GM18511 (cell line): ENCODE data around the gene PXYLP1.

Experiments
- ATAC-seq: cut with Tn5 transposase; IDR thresholded peaks from one replicate; pipeline ENCODE4 v1.9.1; 2021; ENCODE audit warnings: mild to moderate bottlenecking, moderate library complexity; ENCODE audit not compliant: unreplicated experiment

Gene PXYLP1

DNA sequence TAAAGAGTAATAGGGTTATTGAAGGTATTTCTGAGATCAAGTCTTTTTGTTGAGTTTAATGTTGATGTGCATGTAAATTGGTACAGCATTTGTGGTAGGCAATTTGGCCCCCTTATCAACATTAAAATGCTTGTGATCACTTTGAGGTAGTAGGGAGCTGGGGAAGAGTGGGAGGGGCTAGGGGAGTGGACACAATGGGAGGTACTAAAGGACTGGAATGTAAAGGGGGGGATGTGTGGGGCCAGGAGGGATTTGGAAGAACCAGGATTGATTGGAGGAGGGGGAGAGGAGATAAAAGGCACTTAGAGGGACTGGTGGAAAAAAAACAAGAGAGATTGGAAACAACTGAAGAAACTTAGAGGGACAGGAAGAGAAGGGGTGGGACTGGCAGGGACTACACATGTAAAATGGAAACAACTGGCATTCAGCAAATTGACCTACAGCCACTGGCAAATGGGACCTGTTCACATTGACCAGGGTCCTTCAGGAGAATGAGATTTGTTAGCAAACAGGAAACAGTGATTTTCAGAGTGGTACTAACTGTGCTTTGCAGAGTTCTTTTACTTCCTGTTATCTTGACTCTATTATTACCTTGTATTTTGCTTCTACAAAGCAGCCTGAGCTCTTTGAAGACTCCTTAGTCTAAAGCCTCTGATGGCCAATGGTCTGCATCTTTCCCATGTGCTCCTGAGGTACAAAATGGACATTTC is 88.9 kb downstream of the PXYLP1 start:
- ATAC-seq: no peak

GRCh38 chr3:141321109-141321497 is 89.5 kb downstream of the PXYLP1 start:
- no peak for ATAC-seq

- ATAC-seq: no peak
Observed at GRCh38 chr3:141323936-141324704, 92.5 kb downstream of the PXYLP1 start.

GRCh38 chr3:141326123-141326522 is 94.5 kb downstream of the PXYLP1 start:
- no peak for ATAC-seq

GRCh38 chr3:141326626-141327025 is 95.0 kb downstream of the PXYLP1 start:
- ATAC-seq: no peak

GRCh38 chr3:141328286-141329166 is 96.9 kb downstream of the PXYLP1 start:
- ATAC-seq: peak; percentile 64

DNA sequence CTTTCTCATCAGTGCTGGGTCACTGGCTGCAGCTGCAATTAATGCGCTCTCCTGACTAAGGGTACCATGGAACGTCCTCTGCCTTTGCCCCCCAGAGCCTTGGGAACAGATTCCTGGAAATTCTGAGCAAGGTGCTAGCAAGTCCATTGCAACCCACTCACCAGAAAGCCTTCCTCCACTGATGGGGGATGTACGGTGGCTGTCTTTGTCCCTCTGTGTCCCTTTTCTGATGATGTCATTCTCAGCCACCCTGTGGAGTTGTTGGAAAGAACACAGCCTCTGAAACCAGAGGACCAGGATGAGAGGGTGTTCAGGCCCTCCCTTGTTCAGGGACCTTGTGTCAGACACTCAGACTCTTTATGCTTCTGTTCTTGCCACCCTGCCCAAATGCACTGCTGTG is 98.6 kb downstream of the PXYLP1 start:
- no peak for ATAC-seq

DNA sequence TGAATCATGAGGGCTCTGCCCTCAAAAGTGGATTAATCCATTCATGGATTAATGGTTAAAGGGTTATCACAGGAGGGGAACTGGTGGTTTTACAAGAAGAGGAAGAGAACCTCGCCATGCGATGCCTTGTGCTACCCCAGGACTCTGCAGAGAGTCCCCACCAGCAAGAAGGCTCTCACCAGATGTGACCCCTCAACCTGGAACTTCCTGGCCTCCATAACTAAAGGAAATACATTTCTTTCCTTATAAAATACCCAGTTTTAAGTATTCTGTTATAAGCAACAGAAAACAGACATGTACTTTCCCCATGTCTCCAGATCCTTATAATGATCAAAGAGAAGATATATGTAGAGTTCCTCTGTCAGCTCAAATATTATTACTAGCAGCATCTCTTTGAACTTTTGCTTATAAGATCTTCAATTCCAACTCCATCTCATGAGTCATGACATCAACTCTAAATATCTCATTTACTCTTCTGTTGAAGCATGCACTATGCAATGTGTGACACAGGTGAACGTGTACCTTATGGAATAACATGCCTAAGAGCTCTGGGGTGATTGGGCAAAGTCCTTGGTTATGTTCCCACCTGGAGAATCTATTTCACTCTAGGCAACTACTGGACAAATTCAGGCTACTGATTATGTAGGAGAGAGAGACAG is 99.2 kb downstream of the PXYLP1 start:
- ATAC-seq: no peak

GRCh38 chr3:141331377-141332318 is 100.0 kb downstream of the PXYLP1 start:
- ATAC-seq: peak; percentile 46

DNA sequence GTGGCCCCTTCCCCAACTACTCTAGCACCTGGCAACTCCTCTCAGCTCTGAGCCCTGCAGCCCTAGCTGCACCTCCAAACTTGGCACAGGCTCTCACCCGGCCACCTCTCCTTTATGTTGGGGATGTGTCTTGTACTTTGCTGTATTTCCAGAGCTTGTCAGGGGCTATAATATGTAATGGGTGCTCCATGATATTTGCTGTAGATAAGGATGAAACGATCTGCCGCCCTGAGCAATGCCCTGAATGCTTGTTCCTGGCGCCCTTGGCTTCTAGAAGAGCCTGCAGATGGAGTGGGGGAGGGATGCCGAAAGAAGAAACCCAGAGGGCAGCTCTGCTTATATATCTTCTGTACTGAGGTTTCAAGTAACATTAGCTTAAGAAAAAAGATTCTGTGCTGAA is 100.8 kb downstream of the PXYLP1 start:
- no peak for ATAC-seq

DNA sequence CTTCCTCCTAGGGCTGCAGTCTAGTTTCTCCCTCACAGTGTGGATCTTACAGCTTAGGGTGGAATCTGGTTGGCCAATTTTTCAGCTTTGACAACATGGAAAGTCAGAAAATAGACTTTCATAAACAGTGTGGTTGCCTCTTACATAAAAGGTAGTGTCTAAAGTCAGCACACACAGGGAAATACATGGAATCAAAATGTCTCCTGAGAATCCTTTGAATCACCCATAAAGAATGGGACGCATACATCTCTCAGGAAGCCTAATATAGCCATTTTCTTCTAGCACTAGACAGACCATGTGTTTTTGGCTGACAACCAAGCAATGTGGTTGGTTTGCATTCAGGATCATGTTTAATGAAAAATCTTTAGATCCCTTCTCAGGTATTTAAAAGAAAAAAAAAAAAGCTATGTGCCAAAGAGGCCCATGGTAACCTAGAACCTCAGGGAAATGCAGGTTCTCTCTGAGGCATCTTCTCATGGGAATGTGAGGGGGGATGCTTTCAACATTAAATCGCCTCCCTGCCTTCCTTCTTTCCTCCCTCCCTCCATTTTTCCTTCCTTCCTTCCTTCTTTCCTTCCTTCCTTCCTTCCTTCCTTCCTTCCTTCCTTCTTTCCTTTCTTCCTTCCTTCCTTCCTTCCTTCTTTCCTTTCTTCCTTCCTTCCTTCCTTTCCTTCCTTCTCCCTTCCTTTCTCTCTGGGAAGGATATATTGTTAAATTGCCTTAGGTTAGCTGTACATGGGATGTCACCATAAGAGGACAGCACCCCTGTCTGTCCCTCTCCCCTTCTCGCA is 102.4 kb downstream of the PXYLP1 start:
- ATAC-seq: no peak

DNA sequence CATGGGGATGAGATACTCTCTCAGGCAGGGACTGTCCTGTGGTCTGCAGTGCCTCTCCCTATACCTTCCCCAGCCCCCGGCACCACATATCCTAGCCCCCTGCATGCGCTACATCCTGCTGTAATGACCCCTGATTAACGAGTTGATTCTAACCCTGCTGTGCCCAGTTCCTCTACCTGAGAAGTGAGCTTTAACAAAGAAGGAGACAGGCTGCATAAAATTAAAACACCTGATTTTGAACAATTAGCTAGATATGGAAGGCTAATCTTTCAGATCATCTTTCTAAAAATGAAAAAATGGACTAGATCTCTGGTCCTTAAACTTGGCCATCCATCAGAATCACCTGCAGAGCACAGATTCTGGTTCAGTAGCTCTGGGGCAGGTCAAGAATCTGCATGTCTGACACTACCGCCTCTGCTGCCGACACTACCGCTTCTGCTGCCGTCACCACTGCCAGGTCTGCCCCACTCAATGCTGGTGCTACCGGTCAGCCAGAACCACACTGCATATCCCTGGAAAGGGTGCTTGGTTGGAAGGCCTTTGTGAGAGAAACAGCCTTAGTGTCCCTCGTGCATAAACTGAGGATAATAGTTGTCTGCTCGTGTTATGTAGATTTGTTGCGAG is 103.1 kb downstream of the PXYLP1 start:
- no peak for ATAC-seq

DNA sequence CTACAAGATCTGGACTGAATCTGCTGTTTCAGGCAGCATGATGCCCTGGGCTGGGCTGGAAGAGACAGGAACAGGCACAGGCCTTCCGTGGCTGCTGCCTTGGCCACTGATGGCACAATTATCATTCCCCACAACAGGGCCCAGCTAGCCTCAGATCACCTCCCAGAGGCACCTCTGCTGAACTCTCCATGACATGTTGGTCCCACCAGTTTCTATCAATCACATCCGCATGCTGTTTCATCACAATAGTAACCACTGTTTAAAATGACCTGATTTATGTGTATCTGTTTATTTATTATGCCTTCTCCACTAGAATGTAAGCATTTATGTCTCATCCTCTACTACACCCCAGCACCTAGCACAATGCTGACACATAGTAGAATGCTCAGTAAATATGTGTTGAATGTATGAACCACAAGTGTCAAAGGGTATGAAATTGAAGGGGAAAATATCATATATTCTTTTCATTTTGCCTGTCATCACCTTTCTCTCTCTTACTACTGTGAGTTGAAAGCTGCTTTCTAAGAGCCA is 104.0 kb downstream of the PXYLP1 start:
- ATAC-seq: no peak

DNA sequence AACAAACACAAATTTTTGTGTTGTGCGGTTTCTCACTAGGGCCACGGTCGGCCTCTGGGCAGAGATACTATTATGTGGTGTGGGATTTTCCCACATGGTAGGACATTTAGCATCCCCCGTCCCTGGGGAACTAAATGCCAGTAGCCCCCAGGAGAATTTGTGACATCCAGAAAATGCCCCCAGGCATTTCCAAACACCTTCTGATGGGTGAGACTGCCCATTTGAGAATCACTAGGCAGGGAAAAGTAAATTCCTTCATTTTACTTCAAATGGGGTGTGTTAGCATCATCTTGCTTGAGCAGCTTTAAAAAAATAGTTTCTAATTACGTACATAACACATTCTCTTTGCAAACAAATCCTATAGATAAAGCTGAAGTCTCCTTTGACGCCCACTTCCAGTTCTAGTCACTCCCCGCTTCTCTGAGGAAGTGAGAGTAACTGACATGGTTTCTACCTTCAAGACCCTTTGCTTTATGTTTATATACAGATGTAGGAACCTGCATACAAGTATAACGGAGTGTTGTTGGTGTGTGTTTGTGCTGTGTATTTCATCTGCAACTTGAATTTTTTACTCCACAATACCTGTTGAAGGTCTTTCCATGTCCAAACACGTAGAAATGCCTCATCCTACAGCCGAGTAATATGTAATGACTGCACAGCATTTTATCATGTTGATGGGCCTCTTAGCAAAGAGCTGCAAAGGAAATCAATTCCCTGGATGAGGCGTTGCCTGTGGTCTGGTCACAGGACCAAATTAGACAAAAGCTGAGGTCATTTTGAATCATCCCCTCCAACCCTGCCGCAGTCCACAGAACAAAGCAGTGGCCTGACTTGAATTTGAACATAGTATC is 105.3 kb downstream of the PXYLP1 start:
- peak; percentile 90 for ATAC-seq

DNA sequence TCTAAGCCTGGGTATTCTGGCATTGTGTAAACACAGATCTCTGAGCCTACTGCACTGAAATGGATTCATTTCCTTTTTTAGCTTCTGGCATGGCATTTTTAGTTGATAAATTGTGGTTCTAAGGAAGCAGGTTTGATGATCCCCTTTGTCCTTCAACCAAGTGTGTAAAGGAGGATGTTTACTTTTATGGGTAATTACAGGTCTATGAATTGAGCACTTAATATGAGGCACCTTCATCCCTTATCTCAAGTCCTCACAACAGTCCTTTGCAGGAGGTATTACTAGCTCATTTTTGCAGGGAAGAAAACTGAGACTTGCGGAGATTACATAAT is 105.9 kb downstream of the PXYLP1 start:
- no peak for ATAC-seq

DNA sequence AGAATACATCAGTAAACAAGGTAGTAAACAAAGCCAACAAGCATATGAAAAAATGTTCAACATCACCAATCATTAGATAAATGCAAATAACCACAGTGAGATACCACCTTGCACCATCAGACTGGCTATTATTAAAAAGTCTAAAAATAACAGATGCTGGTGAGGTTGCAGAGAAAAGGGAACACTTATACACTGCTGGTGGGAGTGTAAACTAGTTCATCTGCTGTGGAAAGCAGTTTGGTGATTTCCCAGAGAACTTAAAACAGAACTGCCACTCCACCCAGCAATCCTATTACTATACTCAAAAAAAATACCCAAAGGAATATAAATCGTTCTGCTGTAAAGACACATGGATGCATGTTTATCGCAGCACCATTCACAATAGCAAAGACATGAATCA is 106.4 kb downstream of the PXYLP1 start:
- ATAC-seq: no peak

DNA sequence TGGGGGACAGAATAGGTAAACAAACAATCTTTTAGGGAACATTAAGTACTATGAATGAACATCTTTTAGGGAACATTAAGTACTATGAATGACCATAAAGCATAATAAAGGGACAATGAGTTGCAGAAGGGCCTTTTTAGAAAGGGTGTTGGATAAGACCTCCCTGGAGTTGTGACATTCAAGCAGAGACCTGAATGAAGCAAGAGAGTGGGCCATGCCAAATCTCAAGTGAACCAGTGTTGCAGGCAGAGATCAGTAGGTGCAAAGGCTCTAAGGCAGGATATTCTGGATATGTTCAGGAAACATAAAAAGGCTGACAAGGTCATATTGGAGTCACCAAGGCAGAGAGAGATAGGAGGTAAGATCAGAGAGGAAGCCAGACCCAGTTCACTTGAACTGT is 107.3 kb downstream of the PXYLP1 start:
- ATAC-seq: no peak

DNA sequence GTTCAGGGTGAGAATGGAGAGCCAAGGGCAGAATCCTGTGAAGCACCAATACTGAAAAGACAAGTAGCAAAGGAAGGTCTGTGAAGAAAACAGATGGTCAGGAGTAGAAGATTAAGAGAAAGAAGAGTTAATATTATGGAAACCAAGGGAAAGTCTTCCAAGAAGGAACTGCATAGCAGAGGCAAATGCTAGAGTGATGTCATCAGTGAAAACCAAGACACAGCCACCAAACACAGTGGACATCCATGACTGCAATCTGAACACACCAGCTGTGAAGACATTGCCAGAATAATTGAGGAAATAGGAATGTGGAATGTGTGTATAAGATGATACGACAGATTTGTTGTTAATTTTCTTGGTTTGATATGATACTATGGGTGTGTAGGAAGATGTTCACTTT is 109.9 kb downstream of the PXYLP1 start:
- no peak for ATAC-seq
